Spleen (tissue), 11 donors: ENCODE measurements around the gene HSPA12B. TPM values are rescaled to one million over a fixed set of nuclear protein-coding genes. Genes with fewer than 3 reads are reported as not detected.

Experiments used
- DNase-seq: peaks from one replicate; pipeline ENCODE4 v3.0.0-alpha.2; 2020
- H3K27ac ChIP-seq, 8 donors: fragments of 200-600 bp; sonication (generic) in 7 of 8; 1 replicate in 4 of 8; 2 replicates in 4 of 8; pipeline versions ENCODE4 v1.5.0 to v1.8.0; 2016 to 2021; ENCODE audit warnings: inconsistent platforms in 4 of 8, mild to moderate bottlenecking in 4 of 8, moderate library complexity in 1 of 8
- H3K27me3 ChIP-seq, 7 donors: fragments of 200-600 bp; sonication (generic) in 6 of 7; replicated peaks in 1 of 7; 1 replicate in 4 of 7; 2 replicates in 3 of 7; pipeline versions ENCODE4 v1.5.0 to v1.8.0; 2016 to 2021; ENCODE audit warnings: inconsistent platforms in 3 of 7, mild to moderate bottlenecking in 1 of 7
- H3K36me3 ChIP-seq, 6 donors: fragments of 200-600 bp; sonication (generic) in 5 of 6; 1 replicate in 4 of 6; 2 replicates in 2 of 6; pipeline versions ENCODE4 v1.5.0 to v1.8.0; 2016 to 2021; ENCODE audit warnings: inconsistent platforms in 2 of 6
- H3K4me1 ChIP-seq, 6 donors: fragments of 200-600 bp; sonication (generic) in 5 of 6; 1 replicate in 3 of 6; 2 replicates in 3 of 6; pipeline versions ENCODE4 v1.5.0 to v1.8.0; 2016 to 2021; ENCODE audit warnings: inconsistent platforms in 3 of 6
- H3K4me3 ChIP-seq, 8 donors: fragments of 200-600 bp; sonication (generic) in 7 of 8; 1 replicate in 4 of 8; 2 replicates in 4 of 8; pipeline versions ENCODE4 v1.5.0 to v1.8.0; 2016 to 2021; ENCODE audit warnings: inconsistent platforms in 4 of 8, mild to moderate bottlenecking in 4 of 8, moderate library complexity in 2 of 8
- H3K9me3 ChIP-seq, 8 donors: fragments of 200-600 bp; sonication (generic) in 7 of 8; 1 replicate in 4 of 8; 2 replicates in 4 of 8; pipeline versions ENCODE4 v1.5.0 to v1.8.0; 2016 to 2021; ENCODE audit warnings: inconsistent platforms in 4 of 8
- POLR2A ChIP-seq, 3 donors: fragments of 450-650 bp; IDR thresholded peaks; one replicate each; pipeline ENCODE4 v1.5.1; 2017; ENCODE audit warnings: antibody characterized with exemption in 3 of 3, mild to moderate bottlenecking in 1 of 3
- POLR2AphosphoS5 ChIP-seq, 3 donors: sonication (generic); formaldehyde crosslinking; IDR thresholded peaks; one replicate each; pipeline ENCODE4 v1.5.1; 2017; ENCODE audit warnings: antibody characterized with exemption in 3 of 3
- WGBS, 5 donors: extraction: QIAGEN DNeasy Blood & Tissue Kit in 3 of 5; methylation state at CpG; one replicate each; pipeline versions ENCODE4 v1.1.5 to v1.1.7; 2013 to 2018; 5-methylcytosine and 5-hydroxymethylcytosine counted together
- intact Hi-C: fragments of 100-400 bp; cut with DNase I; formaldehyde crosslinking; loops from one replicate; pipeline ENCODE4 v1.15.0; 2023; ENCODE audit warnings: low total_unique reads
- polyA plus RNA-seq, 3 donors: library from polyadenylated mRNA; stranded (reverse); fragments of 200-250 nt; gene quantifications; one replicate each; pipeline ENCODE4 v1.2.1, GENCODE V29; 2013
- total RNA-seq, 7 donors: library from RNA; depleted of rRNA in 3 of 7; stranded (reverse); fragments of >200 nt in 3 of 7; fragmentation: NEBNext Ultra II Directional in 4 of 7; extraction: Animal tissue kit (Norgen Biotek cat#: 25700) in 4 of 7; gene quantifications; one replicate each; pipeline versions ENCODE4 v1.1.0 to v1.2.1, GENCODE V29; 2016 to 2021
- TF ChIP-seq, protein P1 (sequence below), 11 experiments: fragments of 200-600 bp in 7 of 11; fragments of 450-650 bp in 4 of 11; sonication (generic) in 4 of 11; IDR thresholded peaks in 8 of 11; conservative IDR thresholded peaks in 3 of 11; 1 replicate in 7 of 11; 2 replicates in 4 of 11; pipeline versions ENCODE4 v1.4.0 to v1.8.0; 2016 to 2021; ENCODE audit warnings: antibody characterized with exemption in 11 of 11, inconsistent platforms in 4 of 11, mild to moderate bottlenecking in 1 of 11
- donor health status: healthy with polysubstance abuse.
- donor health status: DM: no; HTN: no; CAD: no; lungs with moderate emphysema.
- donor health status: DM: no; HTN: no; CAD: no.
- donor health status: Bipolar disorder and iron deficiency.
- donor health status: healthy.
- donor health status: DM: no; HTN: no; CAD: no.
- donor health status: DM: yes; HTN: yes; CAD: no.

HSPA12B gene
- total and polyA plus RNA-seq, 10 donors, result 5.7 to 74.0 (median 27.2) TPM

GRCh38 chr20:3800256-3800877 is 67.9 kb downstream of the HSPA12B start:
- Histone ChIP-seq H3K27me3 (no peaks in the 10 kb centered on the region), H3K4me3 (no peak overlapping the region), H3K36me3 (peaks cover 0 to 71% (median 48%) of the 10 kb centered on the region in 6 donors), H3K27ac (peak overlapping the region in 6 of 8 donors; percentile 55 to 99 (median 96)), H3K9me3 (no peaks in the 10 kb centered on the region), H3K4me1 (peaks cover 36 to 99% (median 79%) of the 10 kb centered on the region in 6 donors)
- WGBS, 5 donors, result 93 to 96% (median 95%) methylated on average over 17 to 18 of the region's 18 CpGs
- DNase-seq, result no peak
- intact Hi-C loops, result no loop called here
- TF ChIP-seq POLR2AphosphoS5 (IDR thresholded peaks at IDR 0.05) (peak in 1 of 3 donors; percentile 34), POLR2A (IDR thresholded peaks at IDR 0.05) (no peak)

GRCh38 chr20:3800878-3801260 is 68.4 kb downstream of the HSPA12B start:
- TF ChIP-seq POLR2A (IDR thresholded peaks at IDR 0.05) (no peak), POLR2AphosphoS5 (IDR thresholded peaks at IDR 0.05) (no peak)
- TF ChIP-seq, protein P1, sequence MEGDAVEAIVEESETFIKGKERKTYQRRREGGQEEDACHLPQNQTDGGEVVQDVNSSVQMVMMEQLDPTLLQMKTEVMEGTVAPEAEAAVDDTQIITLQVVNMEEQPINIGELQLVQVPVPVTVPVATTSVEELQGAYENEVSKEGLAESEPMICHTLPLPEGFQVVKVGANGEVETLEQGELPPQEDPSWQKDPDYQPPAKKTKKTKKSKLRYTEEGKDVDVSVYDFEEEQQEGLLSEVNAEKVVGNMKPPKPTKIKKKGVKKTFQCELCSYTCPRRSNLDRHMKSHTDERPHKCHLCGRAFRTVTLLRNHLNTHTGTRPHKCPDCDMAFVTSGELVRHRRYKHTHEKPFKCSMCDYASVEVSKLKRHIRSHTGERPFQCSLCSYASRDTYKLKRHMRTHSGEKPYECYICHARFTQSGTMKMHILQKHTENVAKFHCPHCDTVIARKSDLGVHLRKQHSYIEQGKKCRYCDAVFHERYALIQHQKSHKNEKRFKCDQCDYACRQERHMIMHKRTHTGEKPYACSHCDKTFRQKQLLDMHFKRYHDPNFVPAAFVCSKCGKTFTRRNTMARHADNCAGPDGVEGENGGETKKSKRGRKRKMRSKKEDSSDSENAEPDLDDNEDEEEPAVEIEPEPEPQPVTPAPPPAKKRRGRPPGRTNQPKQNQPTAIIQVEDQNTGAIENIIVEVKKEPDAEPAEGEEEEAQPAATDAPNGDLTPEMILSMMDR (IDR thresholded peaks at IDR 0.05 in 8 of 11, conservative IDR thresholded peaks at IDR 0.05 in 3 of 11), result no peak
- H3K27ac ChIP-seq, result peak overlapping the region in 6 of 8 donors; percentile 31 to 99 (median 96)
- peaks cover 0 to 76% (median 53%) of the 10 kb centered on the region in 6 donors for H3K36me3 ChIP-seq
- H3K27me3 ChIP-seq, result no peaks in the 10 kb centered on the region
- H3K9me3 ChIP-seq, result no peaks in the 10 kb centered on the region
- H3K4me3 ChIP-seq, result no peak overlapping the region
- peaks cover 36 to 99% (median 79%) of the 10 kb centered on the region in 6 donors for H3K4me1 ChIP-seq
- WGBS, 5 donors, result 87 to 100% (median 95%) methylated on average over 2 to 8 of the region's 8 CpGs
- intact Hi-C loops, result no loop called here
- peak; percentile 75 for DNase-seq

DNA sequence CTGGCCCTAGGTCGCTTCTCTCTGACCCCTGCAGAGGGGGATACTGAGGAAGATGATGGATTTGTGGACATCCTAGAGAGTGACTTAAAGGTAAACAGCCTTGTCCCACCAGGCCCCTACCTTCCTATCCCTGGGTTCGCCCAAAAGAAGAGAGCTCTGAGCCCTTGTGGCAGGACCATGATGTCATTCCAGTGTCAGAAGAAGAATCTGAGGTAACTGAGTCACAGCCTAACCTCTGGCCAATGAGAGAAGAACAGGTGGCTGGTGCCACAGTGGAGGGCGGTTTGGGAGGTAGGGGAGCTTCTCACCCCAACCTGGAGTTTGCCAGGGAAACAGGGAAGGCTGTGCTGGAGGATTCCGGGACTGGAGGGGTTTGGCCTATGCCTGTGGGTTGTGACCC is 68.8 kb downstream of the HSPA12B start:
- H3K36me3 ChIP-seq, result peaks cover 0 to 81% (median 56%) of the 10 kb centered on the region in 6 donors
- H3K27me3 ChIP-seq, result no peaks in the 10 kb centered on the region
- TF ChIP-seq POLR2A (IDR thresholded peaks at IDR 0.05), result no peak
- TF ChIP-seq, protein P1 (IDR thresholded peaks at IDR 0.05 in 8 of 11, conservative IDR thresholded peaks at IDR 0.05 in 3 of 11), result no peak
- no peak for TF ChIP-seq POLR2AphosphoS5 (IDR thresholded peaks at IDR 0.05)
- peak overlapping the region; percentile 31 to 99 (median 53) for H3K27ac ChIP-seq
- WGBS, 5 donors, result 86 to 94% (median 90%) methylated on average over 4 of the region's 4 CpGs
- peaks cover 36 to 100% (median 83%) of the 10 kb centered on the region in 6 donors for H3K4me1 ChIP-seq
- H3K9me3 ChIP-seq, result no peaks in the 10 kb centered on the region
- no peak overlapping the region for H3K4me3 ChIP-seq
- intact Hi-C loops, result no loop called here
- DNase-seq, result peak; percentile 67

DNA sequence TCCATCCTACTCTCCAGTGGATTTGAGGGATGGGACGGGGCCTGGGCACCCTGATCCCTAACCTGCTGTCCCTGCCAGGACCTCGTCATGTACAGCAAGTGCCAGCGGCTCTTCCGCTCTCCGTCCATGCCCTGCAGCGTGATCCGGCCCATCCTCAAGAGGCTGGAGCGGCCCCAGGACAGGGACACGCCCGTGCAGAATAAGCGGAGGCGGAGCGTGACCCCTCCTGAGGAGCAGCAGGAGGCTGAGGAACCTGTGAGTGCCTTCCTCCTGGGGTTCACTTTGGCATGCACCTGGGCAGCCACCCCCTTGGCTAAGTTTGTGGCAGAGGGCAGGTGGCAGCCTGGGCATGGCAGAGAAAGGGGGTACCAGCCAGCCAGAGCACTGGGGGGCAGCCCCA is 69.4 kb downstream of the HSPA12B start:
- H3K9me3 ChIP-seq, result no peaks in the 10 kb centered on the region
- H3K4me1 ChIP-seq, result peaks cover 33 to 100% (median 81%) of the 10 kb centered on the region in 6 donors
- WGBS, 5 donors, result 84 to 97% (median 89%) methylated on average over 7 to 13 of the region's 13 CpGs
- H3K36me3 ChIP-seq, result peaks cover 0 to 82% (median 56%) of the 10 kb centered on the region in 6 donors
- peak; percentile 44 to 76 (median 65) for TF ChIP-seq POLR2AphosphoS5 (IDR thresholded peaks at IDR 0.05)
- TF ChIP-seq, protein P1 (IDR thresholded peaks at IDR 0.05 in 8 of 11, conservative IDR thresholded peaks at IDR 0.05 in 3 of 11), result no peak
- no peak for TF ChIP-seq POLR2A (IDR thresholded peaks at IDR 0.05)
- no peaks in the 10 kb centered on the region for H3K27me3 ChIP-seq
- DNase-seq, result peak; percentile 81
- intact Hi-C loops, result no loop called here
- H3K4me3 ChIP-seq, result peak overlapping the region in 1 of 8 donors; percentile 5
- peak overlapping the region; percentile 14 to 99 (median 53) for H3K27ac ChIP-seq

Other genes starting within 250 kb of the HSPA12B start
- gene GFRA4, start 69.3 kb upstream of the HSPA12B start, total RNA-seq, result not detected
- not detected for gene GFRA4, start 69.3 kb upstream of the HSPA12B start, polyA plus RNA-seq
- gene ADAM33, start 50.7 kb upstream of the HSPA12B start, total RNA-seq, result 10 to 100 TPM in 3 of 7 donors, 1 to 10 TPM in 4; 4.0 to 10.7 (median 9.1) TPM
- 10 to 100 TPM in 1 of 3 donors, 1 to 10 TPM in 2; 5.9 to 31.6 (median 9.5) TPM for gene ADAM33, start 50.7 kb upstream of the HSPA12B start, polyA plus RNA-seq
- 10 to 100 TPM in 5 of 7 donors, 1 to 10 TPM in 2; 3.0 to 50.2 (median 21.9) TPM for gene SIGLEC1, start 20.1 kb upstream of the HSPA12B start, total RNA-seq
- gene SIGLEC1, start 20.1 kb upstream of the HSPA12B start, polyA plus RNA-seq, result 10 to 100 TPM in 2 of 3 donors, 1 to 10 TPM in 1; 8.1 to 18.4 (median 11.0) TPM
- 10 to 100 TPM; 29.4 to 42.4 (median 35.1) TPM for gene ADISSP, start 35.1 kb downstream of the HSPA12B start, total RNA-seq
- gene ADISSP, start 35.1 kb downstream of the HSPA12B start, polyA plus RNA-seq, result 10 to 100 TPM; 31.3 to 55.5 (median 36.8) TPM
- gene SPEF1, start 48.8 kb downstream of the HSPA12B start, total RNA-seq, result not detected
- gene SPEF1, start 48.8 kb downstream of the HSPA12B start, polyA plus RNA-seq, result under 1 TPM in 2 of 3 donors, not detected in 1; 0.06 to 0.11 TPM
- 10 to 100 TPM; 41.8 to 84.7 (median 57.9) TPM for gene CENPB, start 54.1 kb downstream of the HSPA12B start, total RNA-seq
- 10 to 100 TPM; 24.8 to 56.9 (median 29.3) TPM for gene CENPB, start 54.1 kb downstream of the HSPA12B start, polyA plus RNA-seq
- gene CDC25B, start 63.6 kb downstream of the HSPA12B start, total RNA-seq, result 10 to 100 TPM; 48.3 to 67.7 (median 55.1) TPM
- 10 to 100 TPM; 22.8 to 45.8 (median 42.9) TPM for gene CDC25B, start 63.6 kb downstream of the HSPA12B start, polyA plus RNA-seq
- gene AP5S1, start 87.9 kb downstream of the HSPA12B start, total RNA-seq, result 10 to 100 TPM; 11.1 to 19.0 (median 17.1) TPM
- 1 to 10 TPM; 5.3 to 9.6 (median 5.6) TPM for gene AP5S1, start 87.9 kb downstream of the HSPA12B start, polyA plus RNA-seq
- 10 to 100 TPM; 27.2 to 45.0 (median 41.0) TPM for gene MAVS, start 114.1 kb downstream of the HSPA12B start, total RNA-seq
- gene MAVS, start 114.1 kb downstream of the HSPA12B start, polyA plus RNA-seq, result 10 to 100 TPM in 1 of 3 donors, 1 to 10 TPM in 2; 4.1 to 18.5 (median 5.2) TPM
- gene PANK2, start 156.7 kb downstream of the HSPA12B start, total RNA-seq, result 10 to 100 TPM; 45.5 to 74.4 (median 67.9) TPM
- 10 to 100 TPM; 23.0 to 36.2 (median 32.3) TPM for gene PANK2, start 156.7 kb downstream of the HSPA12B start, polyA plus RNA-seq